Measurements from ENCODE around the gene MCOLN2.

- TF ChIP-seq REST (IDR thresholded peaks at IDR 0.05; ENCODE audit: insufficient replicate concordance, low read depth): no peak
- TF ChIP-seq CTCF (IDR thresholded peaks at IDR 0.05; ENCODE audit: insufficient read depth, low read length): no peak
- no peak for TF ChIP-seq SPI1 (IDR thresholded peaks at IDR 0.05; ENCODE audit: borderline replicate concordance, low read depth)
- no peak for TF ChIP-seq POLR2AphosphoS5 (IDR thresholded peaks at IDR 0.05; ENCODE audit: low read depth)
- no peak for TF ChIP-seq GABPA (IDR thresholded peaks at IDR 0.05; ENCODE audit: low read depth)
Measured at GRCh38 chr1:84941843-84942242, 55.1 kb downstream of the MCOLN2 start.
